Testis (tissue), 3 donors: ENCODE measurements around the gene TNFRSF8. TPM values are rescaled to one million over a fixed set of nuclear protein-coding genes. Genes with fewer than 3 reads are reported as not detected.

Experiments
- DNase-seq: peaks from one replicate; pipeline ENCODE4 v3.0.0-alpha.2; 2019
- H3K27ac ChIP-seq, 2 donors: fragments of 200-600 bp; sonication (generic); one replicate each; pipeline ENCODE4 v1.5.1; 2019
- H3K27me3 ChIP-seq: fragments of 200-600 bp; sonication (generic); one replicate; pipeline ENCODE4 v1.5.1; 2019
- H3K36me3 ChIP-seq: fragments of 200-600 bp; sonication (generic); one replicate; pipeline ENCODE4 v1.5.1; 2017; ENCODE audit warnings: low read depth; ENCODE audit errors: missing control alignments
- H3K4me1 ChIP-seq: fragments of 200-600 bp; sonication (generic); one replicate; pipeline ENCODE4 v1.5.1; 2019
- H3K4me3 ChIP-seq, 2 donors: fragments of 200-600 bp; sonication (generic); one replicate each; pipeline ENCODE4 v1.5.1; 2017 to 2019
- H3K9me3 ChIP-seq: fragments of 200-600 bp; sonication (generic); one replicate; pipeline ENCODE4 v1.5.1; 2017
- POLR2A ChIP-seq: fragments of 450-650 bp; IDR thresholded peaks from one replicate; pipeline ENCODE4 v1.6.1; 2017; ENCODE audit warnings: antibody characterized with exemption, mild to moderate bottlenecking, moderate library complexity
- WGBS, 2 donors: methylation state at CpG; one replicate each; pipeline ENCODE4 v1.1.5; 2018; 5-methylcytosine and 5-hydroxymethylcytosine counted together
- intact Hi-C: fragments of 100-400 bp; cut with DNase I; formaldehyde crosslinking; loops from one replicate; pipeline ENCODE4 v1.15.1; 2023; ENCODE audit warnings: low total_unique reads
- polyA plus RNA-seq: library from polyadenylated mRNA; stranded (reverse); fragments of 350-450 nt; fragmentation: Illumina TruSeq; extraction: RNeasy Lipid Tissue Mini Kit (QIAGEN cat#74804); gene quantifications from one replicate; pipeline ENCODE4 v1.2.3, GENCODE V29; 2014; ENCODE audit warnings: low read depth, low replicate concordance; ENCODE audit not compliant: insufficient read depth
- total RNA-seq, 2 donors: library from RNA; depleted of rRNA; stranded (reverse); fragments of >200 nt; gene quantifications; one replicate each; pipeline ENCODE4 v1.2.3, GENCODE V29; 2016
- TF ChIP-seq, protein P1 (sequence below), 3 experiments: fragments of 450-650 bp in 2 of 3; fragments of 200-600 bp in 1 of 3; sonication (generic) in 1 of 3; IDR thresholded peaks; one replicate each; pipeline ENCODE4 v1.5.1; 2016 to 2019; ENCODE audit warnings: antibody characterized with exemption in 3 of 3, mild to moderate bottlenecking in 2 of 3, moderate library complexity in 1 of 3

TNFRSF8 gene
- total and polyA plus RNA-seq, 3 donors from 2014 or later: 5.0 to 6.9 (median 5.4) TPM

DNA sequence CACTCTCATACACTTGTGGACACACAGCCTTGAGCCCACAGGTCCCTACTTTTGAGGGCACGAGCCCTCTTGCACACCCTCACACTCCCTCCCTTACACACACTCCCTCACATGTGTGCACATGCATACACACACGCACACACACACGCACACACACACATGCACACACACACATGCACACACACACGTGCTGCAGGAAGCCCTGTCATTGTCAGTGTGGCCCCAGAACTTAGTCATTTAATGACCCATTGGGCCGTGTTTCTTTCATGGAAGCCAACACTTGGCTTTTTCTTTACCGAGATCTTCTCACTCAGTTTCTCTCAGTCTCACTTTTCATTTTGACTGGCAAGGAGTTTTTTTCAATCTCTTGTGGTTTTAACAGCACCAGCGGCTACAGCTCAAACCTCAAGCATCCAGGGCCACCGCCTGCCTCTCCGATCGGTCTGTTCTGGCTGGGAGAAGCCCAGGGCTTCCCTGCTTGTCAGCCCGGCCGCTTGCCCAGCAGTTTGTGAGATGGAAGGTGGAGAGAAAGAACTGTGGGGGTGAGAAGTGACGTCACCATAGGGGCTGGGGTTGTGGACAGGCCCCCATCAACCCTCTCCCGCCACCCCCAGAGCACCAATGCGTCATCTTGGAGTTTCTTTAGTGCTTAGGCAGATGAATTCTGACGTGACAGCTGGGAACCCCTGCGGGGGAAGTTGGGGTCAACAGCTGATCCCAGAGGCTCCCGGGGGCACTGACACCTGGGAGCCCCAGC is 15.8 kb upstream of the TNFRSF8 start:
- 66 to 68% methylated on average over 15 to 18 of the region's 18 CpGs for WGBS, 2 donors
- DNase-seq: no peak

DNA sequence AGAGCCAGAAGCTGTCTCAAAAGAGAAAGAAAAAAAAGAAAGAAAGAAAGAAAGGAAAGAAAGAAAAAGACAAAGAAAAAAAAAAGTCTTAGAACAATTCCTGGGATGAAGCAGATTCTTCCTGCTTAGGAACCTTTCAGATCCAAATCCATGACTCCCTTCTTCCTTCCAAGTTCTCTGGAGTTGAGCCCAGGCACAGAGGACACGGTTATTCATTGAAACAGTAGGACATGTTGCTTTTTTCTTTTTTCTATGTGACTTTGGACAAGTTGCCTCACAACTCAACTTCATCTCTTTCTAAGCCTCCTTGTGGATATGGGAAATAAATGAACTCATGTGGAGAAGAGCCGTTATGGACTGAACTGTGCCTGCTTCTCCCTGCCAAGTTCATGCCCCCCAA is 14.7 kb upstream of the TNFRSF8 start:
- Histone ChIP-seq H3K27me3 (no peaks in the 10 kb centered on the region), H3K4me3 (no peak overlapping the region), H3K4me1 (no peaks in the 10 kb centered on the region), H3K36me3 (no peaks in the 10 kb centered on the region), H3K9me3 (no peaks in the 10 kb centered on the region), H3K27ac (no peak overlapping the region)
- TF ChIP-seq POLR2A: no peak
- TF ChIP-seq, protein P1, sequence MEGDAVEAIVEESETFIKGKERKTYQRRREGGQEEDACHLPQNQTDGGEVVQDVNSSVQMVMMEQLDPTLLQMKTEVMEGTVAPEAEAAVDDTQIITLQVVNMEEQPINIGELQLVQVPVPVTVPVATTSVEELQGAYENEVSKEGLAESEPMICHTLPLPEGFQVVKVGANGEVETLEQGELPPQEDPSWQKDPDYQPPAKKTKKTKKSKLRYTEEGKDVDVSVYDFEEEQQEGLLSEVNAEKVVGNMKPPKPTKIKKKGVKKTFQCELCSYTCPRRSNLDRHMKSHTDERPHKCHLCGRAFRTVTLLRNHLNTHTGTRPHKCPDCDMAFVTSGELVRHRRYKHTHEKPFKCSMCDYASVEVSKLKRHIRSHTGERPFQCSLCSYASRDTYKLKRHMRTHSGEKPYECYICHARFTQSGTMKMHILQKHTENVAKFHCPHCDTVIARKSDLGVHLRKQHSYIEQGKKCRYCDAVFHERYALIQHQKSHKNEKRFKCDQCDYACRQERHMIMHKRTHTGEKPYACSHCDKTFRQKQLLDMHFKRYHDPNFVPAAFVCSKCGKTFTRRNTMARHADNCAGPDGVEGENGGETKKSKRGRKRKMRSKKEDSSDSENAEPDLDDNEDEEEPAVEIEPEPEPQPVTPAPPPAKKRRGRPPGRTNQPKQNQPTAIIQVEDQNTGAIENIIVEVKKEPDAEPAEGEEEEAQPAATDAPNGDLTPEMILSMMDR (IDR thresholded peaks at IDR 0.05): no peak
- no peak for DNase-seq
- WGBS, 2 donors: 45 to 56% methylated on average over 2 of the region's 2 CpGs
- intact Hi-C loops: no loop called here

More for the DNA sequence above, 15.8 kb upstream of the TNFRSF8 start:
- no peak overlapping the region for H3K4me3 ChIP-seq
- no peaks in the 10 kb centered on the region for H3K36me3 ChIP-seq
- TF ChIP-seq, protein P1 (IDR thresholded peaks at IDR 0.05): no peak
- TF ChIP-seq POLR2A: no peak
- H3K9me3 ChIP-seq: no peaks in the 10 kb centered on the region
- H3K27me3 ChIP-seq: no peaks in the 10 kb centered on the region
- no peak overlapping the region for H3K27ac ChIP-seq
- intact Hi-C loops: no loop called here
- no peaks in the 10 kb centered on the region for H3K4me1 ChIP-seq

DNA sequence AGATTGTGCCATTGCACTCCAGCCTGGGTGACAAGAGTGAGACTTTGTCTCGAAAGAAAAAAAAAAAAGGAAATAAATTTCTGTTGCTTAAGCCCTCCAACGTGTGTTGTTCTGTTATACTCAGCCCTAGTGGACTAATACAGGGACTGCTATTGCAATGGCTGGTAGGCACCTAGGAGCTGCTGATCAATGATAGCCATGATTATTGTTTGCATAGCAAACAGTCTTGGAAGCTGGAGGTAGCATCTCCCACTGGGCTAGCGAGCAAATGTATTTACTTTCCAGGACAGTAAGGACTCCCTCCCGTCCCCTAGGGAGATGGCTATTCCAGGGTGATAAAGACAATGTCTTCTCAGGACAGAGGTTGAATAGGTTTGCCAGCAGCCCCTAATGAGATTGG is 13.5 kb upstream of the TNFRSF8 start:
- no peak for TF ChIP-seq POLR2A
- TF ChIP-seq, protein P1 (IDR thresholded peaks at IDR 0.05): no peak
- intact Hi-C loops: no loop called here
- WGBS, 2 donors: 76 to 86% methylated on average over 4 of the region's 4 CpGs
- Histone ChIP-seq H3K9me3 (no peaks in the 10 kb centered on the region), H3K4me3 (no peak overlapping the region), H3K36me3 (no peaks in the 10 kb centered on the region), H3K4me1 (no peaks in the 10 kb centered on the region), H3K27ac (no peak overlapping the region), H3K27me3 (no peaks in the 10 kb centered on the region)
- no peak for DNase-seq

DNA sequence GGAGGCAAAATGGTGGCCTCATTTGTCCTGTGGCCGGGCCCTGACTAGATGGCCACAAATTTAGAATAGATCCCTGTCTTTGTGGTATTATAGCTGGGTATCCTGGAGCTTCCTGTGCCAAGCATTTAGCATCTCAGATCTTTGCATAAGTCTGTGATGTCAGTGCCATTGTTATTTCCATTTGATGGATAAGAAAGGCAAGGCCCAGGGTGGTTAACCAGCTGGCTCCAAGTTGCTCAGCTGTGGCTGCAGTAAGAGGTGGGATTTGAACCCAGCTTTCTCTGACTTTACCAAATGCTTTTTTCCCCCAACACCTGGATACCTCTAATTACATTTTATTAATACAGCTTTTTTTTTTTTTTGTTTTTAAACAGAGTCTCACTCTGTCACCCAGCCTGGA is 11.7 kb upstream of the TNFRSF8 start:
- intact Hi-C loops: no loop called here
- H3K4me1 ChIP-seq: no peaks in the 10 kb centered on the region
- H3K4me3 ChIP-seq: no peak overlapping the region
- whole genome bisulfite sequencing, 2 donors: 100% methylated on average over 1 of the region's 1 CpG
- H3K36me3 ChIP-seq: no peaks in the 10 kb centered on the region
- no peak for DNase-seq
- H3K9me3 ChIP-seq: no peaks in the 10 kb centered on the region
- H3K27ac ChIP-seq: no peak overlapping the region
- no peaks in the 10 kb centered on the region for H3K27me3 ChIP-seq
- TF ChIP-seq POLR2A: no peak
- TF ChIP-seq, protein P1 (IDR thresholded peaks at IDR 0.05): no peak
